HL-60 (cell line): ENCODE results near the gene ROR2.

Experiments
- GABPA ChIP-seq: IDR thresholded peaks from 2 replicates; pipeline ENCODE4 v1.6.1; 2012; ENCODE audit warnings: low read depth
- POLR2AphosphoS5 ChIP-seq: IDR thresholded peaks from 2 replicates; pipeline ENCODE4 v1.6.1; 2012; ENCODE audit warnings: low read depth
- SPI1 ChIP-seq: IDR thresholded peaks from 2 replicates; pipeline ENCODE4 v1.6.1; 2012; ENCODE audit warnings: low read depth, mild to moderate bottlenecking, borderline replicate concordance
- TF ChIP-seq, protein P1 (sequence below): IDR thresholded peaks from one replicate; pipeline ENCODE4 v1.5.1; 2011; ENCODE audit warnings: low read length, control low read depth, inconsistent platforms; ENCODE audit not compliant: insufficient read depth
- TF ChIP-seq, protein P2 (sequence below): IDR thresholded peaks from 2 replicates; pipeline ENCODE4 v1.6.1; 2012; ENCODE audit warnings: low read depth; ENCODE audit not compliant: insufficient replicate concordance

DNA sequence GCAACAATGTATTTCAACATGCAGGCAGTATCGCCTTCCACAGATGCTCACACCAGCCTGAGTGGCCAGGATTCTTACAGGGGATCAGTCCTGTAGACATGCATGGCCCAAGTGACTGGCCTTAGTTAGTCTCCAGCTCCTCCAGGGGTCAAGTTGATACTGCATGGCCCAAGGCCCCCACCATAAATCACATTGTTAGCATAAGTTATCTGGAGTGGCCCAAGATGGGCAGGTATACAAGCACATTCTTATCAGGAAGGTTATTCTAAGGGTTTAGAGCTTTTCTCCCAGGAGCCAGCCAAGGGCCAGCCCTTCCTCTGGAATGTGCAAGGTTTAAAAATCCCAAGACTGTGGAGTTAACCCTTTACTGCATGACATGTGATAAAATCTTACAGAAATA lies 295.5 kb downstream of the ROR2 start:
- TF ChIP-seq, protein P1, sequence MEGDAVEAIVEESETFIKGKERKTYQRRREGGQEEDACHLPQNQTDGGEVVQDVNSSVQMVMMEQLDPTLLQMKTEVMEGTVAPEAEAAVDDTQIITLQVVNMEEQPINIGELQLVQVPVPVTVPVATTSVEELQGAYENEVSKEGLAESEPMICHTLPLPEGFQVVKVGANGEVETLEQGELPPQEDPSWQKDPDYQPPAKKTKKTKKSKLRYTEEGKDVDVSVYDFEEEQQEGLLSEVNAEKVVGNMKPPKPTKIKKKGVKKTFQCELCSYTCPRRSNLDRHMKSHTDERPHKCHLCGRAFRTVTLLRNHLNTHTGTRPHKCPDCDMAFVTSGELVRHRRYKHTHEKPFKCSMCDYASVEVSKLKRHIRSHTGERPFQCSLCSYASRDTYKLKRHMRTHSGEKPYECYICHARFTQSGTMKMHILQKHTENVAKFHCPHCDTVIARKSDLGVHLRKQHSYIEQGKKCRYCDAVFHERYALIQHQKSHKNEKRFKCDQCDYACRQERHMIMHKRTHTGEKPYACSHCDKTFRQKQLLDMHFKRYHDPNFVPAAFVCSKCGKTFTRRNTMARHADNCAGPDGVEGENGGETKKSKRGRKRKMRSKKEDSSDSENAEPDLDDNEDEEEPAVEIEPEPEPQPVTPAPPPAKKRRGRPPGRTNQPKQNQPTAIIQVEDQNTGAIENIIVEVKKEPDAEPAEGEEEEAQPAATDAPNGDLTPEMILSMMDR: no peak
- TF ChIP-seq, protein P2, sequence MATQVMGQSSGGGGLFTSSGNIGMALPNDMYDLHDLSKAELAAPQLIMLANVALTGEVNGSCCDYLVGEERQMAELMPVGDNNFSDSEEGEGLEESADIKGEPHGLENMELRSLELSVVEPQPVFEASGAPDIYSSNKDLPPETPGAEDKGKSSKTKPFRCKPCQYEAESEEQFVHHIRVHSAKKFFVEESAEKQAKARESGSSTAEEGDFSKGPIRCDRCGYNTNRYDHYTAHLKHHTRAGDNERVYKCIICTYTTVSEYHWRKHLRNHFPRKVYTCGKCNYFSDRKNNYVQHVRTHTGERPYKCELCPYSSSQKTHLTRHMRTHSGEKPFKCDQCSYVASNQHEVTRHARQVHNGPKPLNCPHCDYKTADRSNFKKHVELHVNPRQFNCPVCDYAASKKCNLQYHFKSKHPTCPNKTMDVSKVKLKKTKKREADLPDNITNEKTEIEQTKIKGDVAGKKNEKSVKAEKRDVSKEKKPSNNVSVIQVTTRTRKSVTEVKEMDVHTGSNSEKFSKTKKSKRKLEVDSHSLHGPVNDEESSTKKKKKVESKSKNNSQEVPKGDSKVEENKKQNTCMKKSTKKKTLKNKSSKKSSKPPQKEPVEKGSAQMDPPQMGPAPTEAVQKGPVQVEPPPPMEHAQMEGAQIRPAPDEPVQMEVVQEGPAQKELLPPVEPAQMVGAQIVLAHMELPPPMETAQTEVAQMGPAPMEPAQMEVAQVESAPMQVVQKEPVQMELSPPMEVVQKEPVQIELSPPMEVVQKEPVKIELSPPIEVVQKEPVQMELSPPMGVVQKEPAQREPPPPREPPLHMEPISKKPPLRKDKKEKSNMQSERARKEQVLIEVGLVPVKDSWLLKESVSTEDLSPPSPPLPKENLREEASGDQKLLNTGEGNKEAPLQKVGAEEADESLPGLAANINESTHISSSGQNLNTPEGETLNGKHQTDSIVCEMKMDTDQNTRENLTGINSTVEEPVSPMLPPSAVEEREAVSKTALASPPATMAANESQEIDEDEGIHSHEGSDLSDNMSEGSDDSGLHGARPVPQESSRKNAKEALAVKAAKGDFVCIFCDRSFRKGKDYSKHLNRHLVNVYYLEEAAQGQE: no peak
- no peak for TF ChIP-seq SPI1
- no peak for TF ChIP-seq POLR2AphosphoS5
- TF ChIP-seq GABPA: no peak
